GM23338 (cell line): ENCODE measurements around the gene GABBR1. TPM values are rescaled to one million over a fixed set of nuclear protein-coding genes. Genes with fewer than 3 reads are reported as not detected.

Experiments
- ATAC-seq: fragments of 200-7000 bp; cut with Tn5 transposase; 3 replicates; pipeline ENCODE4 v1.9.1; 2020
- DNase-seq: peaks from one replicate; pipeline ENCODE4 v3.0.0-alpha.2; 2015; ENCODE audit warnings: low spot score
- H2AFZ ChIP-seq: fragments of 200-600 bp; sonication (generic); 2 replicates; pipeline ENCODE4 v1.8.0; 2016; ENCODE audit warnings: antibody characterized with exemption, mild to moderate bottlenecking, moderate library complexity
- H3F3A ChIP-seq: fragments of 200-600 bp; sonication (generic); replicated peaks from 2 replicates; pipeline ENCODE4 v1.8.0; 2017; ENCODE audit warnings: antibody characterized with exemption, mixed run types, low read depth
- H3K27ac ChIP-seq: fragments of 200-600 bp; sonication (generic); 2 replicates; pipeline ENCODE4 v1.6.1; 2016; ENCODE audit warnings: low read depth
- H3K27me3 ChIP-seq: fragments of 200-600 bp; sonication (generic); 2 replicates; pipeline ENCODE4 v1.8.0; 2016; ENCODE audit warnings: mild to moderate bottlenecking, mixed run types, moderate library complexity; ENCODE audit not compliant: insufficient read depth
- H3K36me3 ChIP-seq: fragments of 200-600 bp; sonication (generic); 2 replicates; pipeline ENCODE4 v1.8.0; 2016; ENCODE audit warnings: mild to moderate bottlenecking; ENCODE audit not compliant: insufficient read depth
- H3K4me1 ChIP-seq: fragments of 200-600 bp; sonication (generic); 2 replicates; pipeline ENCODE4 v1.8.0; 2016; ENCODE audit warnings: mild to moderate bottlenecking, moderate library complexity; ENCODE audit not compliant: insufficient read depth
- H3K4me2 ChIP-seq: fragments of 200-600 bp; sonication (generic); 2 replicates; pipeline ENCODE4 v1.7.1; 2017; ENCODE audit warnings: mixed run types
- H3K4me3 ChIP-seq: fragments of 200-600 bp; sonication (generic); 2 replicates; pipeline ENCODE4 v1.6.1; 2016; ENCODE audit warnings: mixed run types
- H3K79me2 ChIP-seq: fragments of 200-600 bp; sonication (generic); replicated peaks from 2 replicates; pipeline ENCODE4 v1.8.0; 2017; ENCODE audit warnings: mild to moderate bottlenecking; ENCODE audit not compliant: insufficient read depth
- H3K9me2 ChIP-seq: fragments of 200-600 bp; sonication (generic); 2 replicates; pipeline ENCODE4 v1.8.0; 2017; ENCODE audit not compliant: insufficient read depth
- H4K20me1 ChIP-seq: fragments of 200-600 bp; sonication (generic); replicated peaks from 2 replicates; pipeline ENCODE4 v1.8.0; 2017; ENCODE audit warnings: mild to moderate bottlenecking; ENCODE audit not compliant: insufficient read depth
- H3K27ac Mint-ChIP-seq: 2 replicates; pipeline ENCODE4 v1.8.0; 2020; ENCODE audit warnings: inconsistent platforms, mild to moderate bottlenecking, moderate library complexity, mixed read lengths
- H3K27me3 Mint-ChIP-seq: 3 replicates; pipeline ENCODE4 v1.8.0; 2022; ENCODE audit warnings: low read depth, mild to moderate bottlenecking, moderate library complexity, mixed read lengths, inconsistent platforms; ENCODE audit not compliant: insufficient read depth, poor library complexity
- H3K36me3 Mint-ChIP-seq: 3 replicates; pipeline ENCODE4 v1.8.0; 2021; ENCODE audit warnings: low read depth, mild to moderate bottlenecking, inconsistent platforms, moderate library complexity, mixed read lengths
- H3K4me1 Mint-ChIP-seq: 3 replicates; pipeline ENCODE4 v1.8.0; 2020; ENCODE audit warnings: mild to moderate bottlenecking, inconsistent platforms, mixed read lengths
- H3K4me3 Mint-ChIP-seq: 3 replicates; pipeline ENCODE4 v1.8.0; 2021; ENCODE audit warnings: moderate library complexity, mild to moderate bottlenecking, inconsistent platforms, mixed read lengths
- H3K9me3 Mint-ChIP-seq: 3 replicates; pipeline ENCODE4 v1.8.0; 2020; ENCODE audit warnings: moderate library complexity, mild to moderate bottlenecking, inconsistent platforms, mixed read lengths
- CREB1 ChIP-seq: fragments of 250-450 bp; sonication (Bioruptor Pico); IDR thresholded peaks from 2 replicates; pipeline ENCODE4 v1.5.0; 2020; ENCODE audit warnings: low read depth, mild to moderate bottlenecking, moderate library complexity
- EZH2 ChIP-seq: fragments of 200-600 bp; sonication (generic); IDR thresholded peaks from one replicate; pipeline ENCODE4 v1.8.0; 2017; ENCODE audit warnings: antibody characterized with exemption, mild to moderate bottlenecking, low read depth; ENCODE audit not compliant: unreplicated experiment
- EZH2phosphoT487 ChIP-seq: fragments of 200-600 bp; sonication (generic); IDR thresholded peaks from one replicate; pipeline ENCODE4 v1.8.1; 2018; ENCODE audit warnings: antibody characterized with exemption; ENCODE audit not compliant: unreplicated experiment
- JUNB ChIP-seq: IDR thresholded peaks from one replicate; pipeline ENCODE4 v1.6.1; 2016; ENCODE audit warnings: antibody characterized with exemption; ENCODE audit not compliant: unreplicated experiment
- NANOG ChIP-seq: IDR thresholded peaks from 2 replicates; pipeline ENCODE4 v1.6.1; 2016; ENCODE audit warnings: antibody characterized with exemption, borderline replicate concordance
- POLR2AphosphoS5 ChIP-seq: IDR thresholded peaks from 2 replicates; pipeline ENCODE4 v1.6.1; 2016; ENCODE audit warnings: antibody characterized with exemption, low read depth
- STAT1 ChIP-seq: IDR thresholded peaks from one replicate; pipeline ENCODE4 v1.6.1; 2016; ENCODE audit warnings: antibody characterized with exemption; ENCODE audit not compliant: unreplicated experiment
- ZNF114 ChIP-seq: fragments of 250-450 bp; sonication (Bioruptor Pico); IDR thresholded peaks from 2 replicates; pipeline ENCODE4 v1.5.0; 2020; ENCODE audit warnings: mild to moderate bottlenecking, moderate library complexity
- ZNF331 ChIP-seq: fragments of 250-450 bp; sonication (Bioruptor Pico); IDR thresholded peaks from 2 replicates; pipeline ENCODE4 v1.5.0; 2020; ENCODE audit warnings: low read depth, mild to moderate bottlenecking, moderate library complexity
- ZNF462 ChIP-seq: fragments of 250-450 bp; sonication (Bioruptor Pico); IDR thresholded peaks from 2 replicates; pipeline ENCODE4 v1.5.0; 2020; ENCODE audit warnings: mild to moderate bottlenecking, moderate library complexity
- polyA plus RNA-seq: library from polyadenylated mRNA; unstranded; fragments of >200 nt; fragmentation: Nextera tagmentation; extraction: Ambion mirVana; gene quantifications from 2 replicates; pipeline ENCODE4 v1.2.1, GENCODE V29; 2016
- total RNA-seq: library from RNA; depleted of rRNA; stranded (reverse); fragments of >200 nt; shearing (Covaris generic); gene quantifications from 2 replicates; pipeline ENCODE4 v1.2.3, GENCODE V29; 2014
- TF ChIP-seq, protein P1 (sequence below): IDR thresholded peaks from 2 replicates; pipeline ENCODE4 v1.6.1; 2016; ENCODE audit warnings: antibody characterized with exemption
- TF ChIP-seq, protein P2 (sequence below), 2 experiments: fragments of 200-600 bp in 1 of 2; sonication (generic) in 1 of 2; conservative IDR thresholded peaks; 2 replicates each; pipeline versions ENCODE4 v1.5.1 to v1.6.1; 2016 to 2017; ENCODE audit warnings: antibody characterized with exemption in 2 of 2, low read depth in 2 of 2, mild to moderate bottlenecking in 2 of 2, moderate library complexity in 1 of 2
- TF ChIP-seq, protein P3 (sequence below): IDR thresholded peaks from one replicate; pipeline ENCODE4 v1.6.1; 2018; ENCODE audit warnings: antibody characterized with exemption; ENCODE audit not compliant: unreplicated experiment

The GABBR1 gene
- total and polyA plus RNA-seq, 2 experiments from 2014 or later, result 42.8 to 78.9 TPM

GRCh38 chr6:29584821-29585220 is 48.2 kb downstream of the GABBR1 start, which contains the start of gene OR2H2:
OR2H2 (plus strand) TSS chr6:29585121; CDS start chr6:29587945, 2,824 bp downstream.
- no peaks in the 10 kb centered on the region for H3K36me3 ChIP-seq
- Mint-ChIP-seq H3K36me3 (no peaks in the 10 kb centered on the region), H3K4me1 (peaks cover 4% of the 10 kb centered on the region; the same call in 2 of the 3 replicates)

More at GRCh38 chr6:29584821-29585220, 48.2 kb downstream of the GABBR1 start, which contains the start of gene OR2H2:
- DNase-seq, result no peak
- no peak within 1 kb of the TSS for H3K27ac ChIP-seq
- H3K4me1 ChIP-seq, result no peaks in the 10 kb centered on the region
- H3F3A ChIP-seq, result no peaks in the 10 kb centered on the region
- H4K20me1 ChIP-seq, result no peaks in the 10 kb centered on the region
- no peak within 1 kb of the TSS for H3K4me2 ChIP-seq
- H3K27me3 ChIP-seq, result no peaks in the 10 kb centered on the region
- TF ChIP-seq ZNF462 (no peak), EZH2 (no peak), STAT1 (no peak), NANOG (no peak), ZNF331 (CRISPR knock-in tag) (no peak), CREB1 (CRISPR knock-in tag) (no peak), EZH2phosphoT487 (no peak), ZNF114 (no peak), JUNB (no peak), POLR2AphosphoS5 (no peak)
- TF ChIP-seq, protein P1, sequence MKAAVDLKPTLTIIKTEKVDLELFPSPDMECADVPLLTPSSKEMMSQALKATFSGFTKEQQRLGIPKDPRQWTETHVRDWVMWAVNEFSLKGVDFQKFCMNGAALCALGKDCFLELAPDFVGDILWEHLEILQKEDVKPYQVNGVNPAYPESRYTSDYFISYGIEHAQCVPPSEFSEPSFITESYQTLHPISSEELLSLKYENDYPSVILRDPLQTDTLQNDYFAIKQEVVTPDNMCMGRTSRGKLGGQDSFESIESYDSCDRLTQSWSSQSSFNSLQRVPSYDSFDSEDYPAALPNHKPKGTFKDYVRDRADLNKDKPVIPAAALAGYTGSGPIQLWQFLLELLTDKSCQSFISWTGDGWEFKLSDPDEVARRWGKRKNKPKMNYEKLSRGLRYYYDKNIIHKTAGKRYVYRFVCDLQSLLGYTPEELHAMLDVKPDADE, result no peak
- TF ChIP-seq, protein P2, sequence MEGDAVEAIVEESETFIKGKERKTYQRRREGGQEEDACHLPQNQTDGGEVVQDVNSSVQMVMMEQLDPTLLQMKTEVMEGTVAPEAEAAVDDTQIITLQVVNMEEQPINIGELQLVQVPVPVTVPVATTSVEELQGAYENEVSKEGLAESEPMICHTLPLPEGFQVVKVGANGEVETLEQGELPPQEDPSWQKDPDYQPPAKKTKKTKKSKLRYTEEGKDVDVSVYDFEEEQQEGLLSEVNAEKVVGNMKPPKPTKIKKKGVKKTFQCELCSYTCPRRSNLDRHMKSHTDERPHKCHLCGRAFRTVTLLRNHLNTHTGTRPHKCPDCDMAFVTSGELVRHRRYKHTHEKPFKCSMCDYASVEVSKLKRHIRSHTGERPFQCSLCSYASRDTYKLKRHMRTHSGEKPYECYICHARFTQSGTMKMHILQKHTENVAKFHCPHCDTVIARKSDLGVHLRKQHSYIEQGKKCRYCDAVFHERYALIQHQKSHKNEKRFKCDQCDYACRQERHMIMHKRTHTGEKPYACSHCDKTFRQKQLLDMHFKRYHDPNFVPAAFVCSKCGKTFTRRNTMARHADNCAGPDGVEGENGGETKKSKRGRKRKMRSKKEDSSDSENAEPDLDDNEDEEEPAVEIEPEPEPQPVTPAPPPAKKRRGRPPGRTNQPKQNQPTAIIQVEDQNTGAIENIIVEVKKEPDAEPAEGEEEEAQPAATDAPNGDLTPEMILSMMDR (conservative IDR thresholded peaks at IDR 0.05; ENCODE audit: low read depth in 2 of 2), result no peak
- TF ChIP-seq, protein P3, sequence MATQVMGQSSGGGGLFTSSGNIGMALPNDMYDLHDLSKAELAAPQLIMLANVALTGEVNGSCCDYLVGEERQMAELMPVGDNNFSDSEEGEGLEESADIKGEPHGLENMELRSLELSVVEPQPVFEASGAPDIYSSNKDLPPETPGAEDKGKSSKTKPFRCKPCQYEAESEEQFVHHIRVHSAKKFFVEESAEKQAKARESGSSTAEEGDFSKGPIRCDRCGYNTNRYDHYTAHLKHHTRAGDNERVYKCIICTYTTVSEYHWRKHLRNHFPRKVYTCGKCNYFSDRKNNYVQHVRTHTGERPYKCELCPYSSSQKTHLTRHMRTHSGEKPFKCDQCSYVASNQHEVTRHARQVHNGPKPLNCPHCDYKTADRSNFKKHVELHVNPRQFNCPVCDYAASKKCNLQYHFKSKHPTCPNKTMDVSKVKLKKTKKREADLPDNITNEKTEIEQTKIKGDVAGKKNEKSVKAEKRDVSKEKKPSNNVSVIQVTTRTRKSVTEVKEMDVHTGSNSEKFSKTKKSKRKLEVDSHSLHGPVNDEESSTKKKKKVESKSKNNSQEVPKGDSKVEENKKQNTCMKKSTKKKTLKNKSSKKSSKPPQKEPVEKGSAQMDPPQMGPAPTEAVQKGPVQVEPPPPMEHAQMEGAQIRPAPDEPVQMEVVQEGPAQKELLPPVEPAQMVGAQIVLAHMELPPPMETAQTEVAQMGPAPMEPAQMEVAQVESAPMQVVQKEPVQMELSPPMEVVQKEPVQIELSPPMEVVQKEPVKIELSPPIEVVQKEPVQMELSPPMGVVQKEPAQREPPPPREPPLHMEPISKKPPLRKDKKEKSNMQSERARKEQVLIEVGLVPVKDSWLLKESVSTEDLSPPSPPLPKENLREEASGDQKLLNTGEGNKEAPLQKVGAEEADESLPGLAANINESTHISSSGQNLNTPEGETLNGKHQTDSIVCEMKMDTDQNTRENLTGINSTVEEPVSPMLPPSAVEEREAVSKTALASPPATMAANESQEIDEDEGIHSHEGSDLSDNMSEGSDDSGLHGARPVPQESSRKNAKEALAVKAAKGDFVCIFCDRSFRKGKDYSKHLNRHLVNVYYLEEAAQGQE, result no peak
- no peak within 1 kb of the TSS for H3K4me3 ChIP-seq
- H3K27ac Mint-ChIP-seq, result no peak within 1 kb of the TSS
- peaks cover 21% of the 10 kb centered on the region for H3K9me2 ChIP-seq
- peaks cover 8% of the 10 kb centered on the region for H3K27me3 Mint-ChIP-seq
- no peak within 1 kb of the TSS for H3K4me3 Mint-ChIP-seq
- H3K79me2 ChIP-seq, result no peaks in the 10 kb centered on the region
- no peaks in the 10 kb centered on the region for H3K9me3 Mint-ChIP-seq
- ATAC-seq, result no peak
- no peak within 1 kb of the TSS for H2AFZ ChIP-seq
